Ureter (tissue), 1 donor: ENCODE data around the gene ZBTB16. TPM values are rescaled to one million over a fixed set of nuclear protein-coding genes. Genes with fewer than 3 reads are reported as not detected.

Source experiments
- DNase-seq: peaks from one replicate; pipeline ENCODE4 v3.0.0-alpha.2; 2020; ENCODE audit warnings: low spot score
- total RNA-seq: library from RNA; stranded (reverse); gene quantifications from one replicate; pipeline ENCODE4 v1.2.4, GENCODE V29; 2023
- donor health status: DM: yes; HTN: yes; CAD: no.

ZBTB16 gene
- total RNA-seq, 1 donor from 2014 or later, result 166 TPM

GRCh38 chr11:114209904-114210303 lies 150.4 kb downstream of the ZBTB16 start:
- DNase-seq, result no peak

GRCh38 chr11:114211444-114212121 lies 152.1 kb downstream of the ZBTB16 start:
- DNase-seq, result no peak

- DNase-seq, result no peak
Measured at GRCh38 chr11:114213622-114214021, 154.1 kb downstream of the ZBTB16 start.

GRCh38 chr11:114215428-114215827 lies 155.9 kb downstream of the ZBTB16 start:
- no peak for DNase-seq

GRCh38 chr11:114215871-114216795 lies 156.6 kb downstream of the ZBTB16 start:
- DNase-seq, result no peak

GRCh38 chr11:114216796-114217180 lies 157.3 kb downstream of the ZBTB16 start:
- DNase-seq, result no peak

- no peak for DNase-seq
Measured at GRCh38 chr11:114218508-114218907, 159.0 kb downstream of the ZBTB16 start.

- DNase-seq, result no peak
Measured at GRCh38 chr11:114219559-114220349, 160.2 kb downstream of the ZBTB16 start.

GRCh38 chr11:114221037-114221436 lies 161.5 kb downstream of the ZBTB16 start:
- DNase-seq, result no peak

- no peak for DNase-seq
Measured at GRCh38 chr11:114225661-114226060, 166.2 kb downstream of the ZBTB16 start.

GRCh38 chr11:114226356-114226755 lies 166.8 kb downstream of the ZBTB16 start:
- no peak for DNase-seq

GRCh38 chr11:114228435-114229411 lies 169.2 kb downstream of the ZBTB16 start:
- no peak for DNase-seq

GRCh38 chr11:114230031-114230704 lies 170.7 kb downstream of the ZBTB16 start:
- no peak for DNase-seq

- DNase-seq, result no peak
Measured at GRCh38 chr11:114232400-114233059, 173.0 kb downstream of the ZBTB16 start.

GRCh38 chr11:114233755-114234154 lies 174.2 kb downstream of the ZBTB16 start:
- DNase-seq, result no peak

GRCh38 chr11:114236829-114237228 lies 177.3 kb downstream of the ZBTB16 start:
- DNase-seq, result no peak

GRCh38 chr11:114237321-114238280 lies 178.1 kb downstream of the ZBTB16 start:
- no peak for DNase-seq

- DNase-seq, result no peak
Measured at GRCh38 chr11:114239753-114240161, 180.2 kb downstream of the ZBTB16 start.

GRCh38 chr11:114242032-114242431 lies 182.5 kb downstream of the ZBTB16 start:
- no peak for DNase-seq
